B cell (primary cell): ENCODE results near the gene CD8B.

ENCODE experiments used
- EZH2 ChIP-seq: IDR thresholded peaks from 2 replicates; pipeline ENCODE4 v1.6.1; 2012; ENCODE audit warnings: borderline replicate concordance, low read depth, mild to moderate bottlenecking, moderate library complexity, low read length; ENCODE audit not compliant: insufficient read depth, poor library complexity, severe bottlenecking
- TF ChIP-seq, protein P1 (sequence below): fragments of 200-600 bp; IDR thresholded peaks from one replicate; pipeline ENCODE4 v1.8.0; 2022; ENCODE audit warnings: antibody characterized with exemption, mild to moderate bottlenecking

DNA sequence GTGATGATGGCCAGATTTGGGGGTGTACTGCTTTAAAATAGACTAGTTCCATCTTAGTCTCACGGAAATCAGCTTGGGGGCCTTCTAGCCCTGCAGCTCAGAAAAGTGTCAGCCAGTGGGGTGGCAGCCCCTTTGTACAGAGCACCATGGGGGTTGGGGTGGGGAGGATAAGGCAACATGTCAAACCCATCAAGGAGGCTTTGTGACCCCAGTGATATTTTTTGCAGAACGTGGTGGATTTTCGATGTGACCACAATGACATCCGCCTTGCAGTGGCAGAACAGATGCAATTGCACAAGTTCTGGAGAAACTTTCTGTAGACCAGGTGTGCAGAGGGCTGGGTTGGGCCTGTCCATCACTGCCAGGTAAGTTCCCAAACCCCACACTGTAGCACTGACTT lies 67.9 kb downstream of the CD8B start:
- TF ChIP-seq, protein P1, sequence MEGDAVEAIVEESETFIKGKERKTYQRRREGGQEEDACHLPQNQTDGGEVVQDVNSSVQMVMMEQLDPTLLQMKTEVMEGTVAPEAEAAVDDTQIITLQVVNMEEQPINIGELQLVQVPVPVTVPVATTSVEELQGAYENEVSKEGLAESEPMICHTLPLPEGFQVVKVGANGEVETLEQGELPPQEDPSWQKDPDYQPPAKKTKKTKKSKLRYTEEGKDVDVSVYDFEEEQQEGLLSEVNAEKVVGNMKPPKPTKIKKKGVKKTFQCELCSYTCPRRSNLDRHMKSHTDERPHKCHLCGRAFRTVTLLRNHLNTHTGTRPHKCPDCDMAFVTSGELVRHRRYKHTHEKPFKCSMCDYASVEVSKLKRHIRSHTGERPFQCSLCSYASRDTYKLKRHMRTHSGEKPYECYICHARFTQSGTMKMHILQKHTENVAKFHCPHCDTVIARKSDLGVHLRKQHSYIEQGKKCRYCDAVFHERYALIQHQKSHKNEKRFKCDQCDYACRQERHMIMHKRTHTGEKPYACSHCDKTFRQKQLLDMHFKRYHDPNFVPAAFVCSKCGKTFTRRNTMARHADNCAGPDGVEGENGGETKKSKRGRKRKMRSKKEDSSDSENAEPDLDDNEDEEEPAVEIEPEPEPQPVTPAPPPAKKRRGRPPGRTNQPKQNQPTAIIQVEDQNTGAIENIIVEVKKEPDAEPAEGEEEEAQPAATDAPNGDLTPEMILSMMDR: no peak
- TF ChIP-seq EZH2: no peak
